SJCRH30 (cell line): Measurements from ENCODE around the gene SPATA31C1. TPM values are rescaled to one million over a fixed set of nuclear protein-coding genes. Genes with fewer than 3 reads are reported as not detected.
"Not testable (repeated sequence)": the region's sequence is repeated elsewhere in the genome, so short reads cannot be mapped to it uniquely, and the experiment has no call there.

Source experiments
- DNase-seq, 2 experiments: peaks; one replicate each; pipeline ENCODE4 v3.0.0-alpha.2; 2015 to 2020
- H3K27ac ChIP-seq: fragments of 250-450 bp; sonication (Bioruptor Pico); 2 replicates; pipeline ENCODE4 v1.5.1; 2020; ENCODE audit warnings: mild to moderate bottlenecking, moderate library complexity
- H3K27me3 ChIP-seq: fragments of 250-450 bp; sonication (Bioruptor Pico); 2 replicates; pipeline ENCODE4 v1.5.1; 2020; ENCODE audit warnings: mild to moderate bottlenecking, moderate library complexity
- H3K36me3 ChIP-seq: fragments of 250-450 bp; sonication (Bioruptor Pico); 2 replicates; pipeline ENCODE4 v1.5.1; 2020; ENCODE audit warnings: mild to moderate bottlenecking, moderate library complexity
- H3K4me1 ChIP-seq: fragments of 250-450 bp; sonication (Bioruptor Pico); 2 replicates; pipeline ENCODE4 v1.5.1; 2020; ENCODE audit warnings: mild to moderate bottlenecking, moderate library complexity
- H3K4me3 ChIP-seq: fragments of 250-450 bp; sonication (Bioruptor Pico); 2 replicates; pipeline ENCODE4 v1.5.1; 2020; ENCODE audit warnings: mild to moderate bottlenecking, moderate library complexity
- H3K9me3 ChIP-seq: fragments of 250-450 bp; sonication (Bioruptor Pico); replicated peaks from 2 replicates; pipeline ENCODE4 v1.5.1; 2020; ENCODE audit warnings: mild to moderate bottlenecking, moderate library complexity
- total RNA-seq: library from RNA; depleted of rRNA; stranded (reverse); fragments of >200 nt; shearing (Covaris generic); gene quantifications from 2 replicates; pipeline ENCODE4 v1.2.3, GENCODE V29; 2014

Gene SPATA31C1
- total RNA-seq, 1 experiment from 2014 or later, result 0.14 TPM

DNA sequence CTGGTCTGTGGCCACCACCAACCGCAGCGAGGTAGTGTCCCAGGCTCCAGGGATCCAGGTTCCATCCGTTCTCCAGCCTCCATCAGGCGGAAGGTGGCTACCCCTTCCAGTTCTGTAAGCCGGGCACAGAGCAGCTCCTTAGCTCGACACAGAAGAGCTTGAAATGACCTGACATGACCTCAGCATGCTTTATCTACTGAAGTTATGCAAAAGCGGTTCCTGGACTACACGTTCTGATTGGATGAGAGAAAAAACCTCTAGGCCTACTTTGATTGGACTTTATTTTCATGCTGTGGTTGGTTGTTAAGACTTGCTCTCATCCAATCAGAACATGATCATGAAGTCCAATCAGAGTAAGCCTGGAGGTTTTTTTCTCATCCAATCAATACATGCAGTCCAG, 21.3 kb downstream of the SPATA31C1 start:
- not testable (repeated sequence) for H3K36me3 ChIP-seq, H3K4me3 ChIP-seq, H3K4me1 ChIP-seq

DNA sequence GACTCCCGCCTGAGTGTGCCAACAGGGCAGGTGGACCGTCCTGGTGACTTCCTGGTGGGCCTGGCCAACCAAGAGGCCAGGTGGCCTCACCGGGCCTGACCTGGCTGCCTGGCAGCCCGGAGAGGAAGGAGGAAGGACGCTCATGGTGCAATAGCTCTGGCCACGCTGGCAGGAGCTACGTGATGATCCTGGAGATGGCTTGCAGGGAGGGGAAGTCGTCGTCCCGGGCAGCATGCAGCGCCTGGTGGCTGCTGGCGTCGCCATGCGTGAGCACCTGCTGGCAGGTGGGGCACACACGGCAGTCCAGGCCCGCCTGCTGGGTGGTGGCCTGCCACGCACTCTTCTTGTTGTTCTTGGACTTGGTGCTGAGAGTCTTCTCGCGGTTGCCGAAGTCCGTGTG, 26.3 kb downstream of the SPATA31C1 start:
- Histone ChIP-seq H3K27ac (no peak overlapping the region), H3K4me3 (no peak overlapping the region), H3K4me1 (no peaks in the 10 kb centered on the region), H3K36me3 (no peaks in the 10 kb centered on the region), H3K27me3 (no peaks in the 10 kb centered on the region), H3K9me3 (no peaks in the 10 kb centered on the region)
- DNase-seq, result no peak

More for the DNA sequence above, 21.3 kb downstream of the SPATA31C1 start:
- H3K9me3 ChIP-seq, H3K27ac ChIP-seq, H3K27me3 ChIP-seq, DNase-seq: not testable (repeated sequence)

DNA sequence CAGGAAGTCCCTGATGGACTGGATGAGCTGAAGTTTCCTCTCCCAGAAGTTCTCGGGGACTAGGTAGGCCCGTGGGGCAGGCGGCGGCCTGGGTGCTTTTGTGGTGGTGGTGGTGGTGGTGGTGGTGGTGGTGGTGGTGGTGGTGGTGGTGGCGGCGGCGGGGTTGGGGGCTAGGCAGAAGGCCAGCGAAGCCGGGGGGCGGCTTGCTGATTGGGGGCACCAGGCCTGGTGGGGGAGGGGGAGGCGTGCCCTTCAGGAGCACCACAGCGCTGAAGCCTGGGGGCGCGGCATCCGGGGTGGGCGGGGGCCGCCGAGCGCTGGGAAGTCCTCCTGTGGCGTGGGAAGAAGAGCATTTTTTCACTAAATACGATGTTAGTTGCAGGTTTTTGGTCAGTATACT, 26.9 kb downstream of the SPATA31C1 start:
- H3K27ac ChIP-seq, result no peak overlapping the region
- H3K4me3 ChIP-seq, result no peak overlapping the region
- no peak for DNase-seq
- H3K36me3 ChIP-seq, result no peaks in the 10 kb centered on the region
- H3K9me3 ChIP-seq, result no peaks in the 10 kb centered on the region
- no peaks in the 10 kb centered on the region for H3K4me1 ChIP-seq
- no peaks in the 10 kb centered on the region for H3K27me3 ChIP-seq

DNA sequence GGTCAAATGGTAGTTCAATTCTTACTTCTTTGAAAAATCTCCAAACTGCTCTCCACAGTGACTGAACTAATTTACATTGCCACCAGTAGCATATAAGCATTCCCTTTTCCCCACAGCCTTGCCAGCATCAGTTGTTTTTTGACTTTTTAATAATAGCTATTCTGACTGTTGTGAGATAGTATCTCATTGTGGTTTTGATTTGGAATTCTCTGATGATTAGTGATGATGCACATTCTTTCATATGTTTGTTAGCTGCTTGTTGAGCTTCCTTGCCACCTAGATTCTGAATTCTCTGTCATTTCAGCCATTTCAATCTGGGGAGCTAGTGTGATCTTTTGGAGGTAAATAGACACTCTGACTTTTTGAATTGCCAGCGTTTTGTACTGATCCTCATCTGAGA, 32.5 kb downstream of the SPATA31C1 start:
- Histone ChIP-seq H3K27me3 (no peaks in the 10 kb centered on the region), H3K4me3 (no peak overlapping the region), H3K27ac (no peak overlapping the region), H3K36me3 (no peaks in the 10 kb centered on the region), H3K4me1 (no peaks in the 10 kb centered on the region), H3K9me3 (peaks cover 6% of the 10 kb centered on the region; the same call in 1 of the 2 replicates)
- no peak for DNase-seq

DNA sequence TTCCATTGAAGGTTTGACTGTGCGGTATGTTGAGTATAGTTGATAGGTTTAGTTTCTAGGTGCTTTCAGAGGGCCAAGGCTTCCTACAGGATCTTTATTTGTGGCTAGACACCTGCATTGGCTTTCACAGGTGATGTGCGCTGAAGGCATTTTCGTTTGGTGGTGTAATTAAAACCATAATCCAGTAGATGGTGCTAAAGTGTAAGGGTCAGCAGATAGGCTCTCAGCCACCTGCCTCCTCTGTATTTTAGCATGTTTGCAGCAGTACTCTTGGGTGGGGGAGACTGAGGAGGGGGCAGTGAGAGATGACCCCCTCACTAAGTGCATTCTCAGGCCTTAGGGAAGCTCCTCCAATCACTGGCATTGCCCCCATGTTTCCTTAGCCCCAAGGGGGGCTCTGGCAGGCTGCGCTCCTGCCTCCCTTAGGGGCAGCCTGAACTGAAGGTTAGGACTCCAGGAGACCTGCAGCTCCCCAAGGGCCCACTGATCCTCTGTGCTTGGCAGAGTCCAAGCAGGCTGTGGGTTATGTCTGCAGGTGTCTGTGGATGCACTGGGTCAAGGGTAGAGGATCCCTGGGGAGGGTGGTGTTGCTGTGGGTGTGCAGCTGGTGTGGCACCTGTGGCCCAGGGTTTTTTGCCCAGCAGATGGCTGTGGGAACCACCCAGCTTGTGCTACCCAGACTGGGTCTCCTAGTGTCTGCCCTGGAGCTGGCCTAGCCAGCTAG, 33.2 kb downstream of the SPATA31C1 start:
- Histone ChIP-seq H3K9me3 (peaks cover 6% of the 10 kb centered on the region; the same call in 1 of the 2 replicates), H3K36me3 (no peaks in the 10 kb centered on the region), H3K4me3 (no peak overlapping the region), H3K27me3 (no peaks in the 10 kb centered on the region), H3K4me1 (no peaks in the 10 kb centered on the region), H3K27ac (no peak overlapping the region)
- DNase-seq, result peak in 1 of 2 experiments; percentile 60

DNA sequence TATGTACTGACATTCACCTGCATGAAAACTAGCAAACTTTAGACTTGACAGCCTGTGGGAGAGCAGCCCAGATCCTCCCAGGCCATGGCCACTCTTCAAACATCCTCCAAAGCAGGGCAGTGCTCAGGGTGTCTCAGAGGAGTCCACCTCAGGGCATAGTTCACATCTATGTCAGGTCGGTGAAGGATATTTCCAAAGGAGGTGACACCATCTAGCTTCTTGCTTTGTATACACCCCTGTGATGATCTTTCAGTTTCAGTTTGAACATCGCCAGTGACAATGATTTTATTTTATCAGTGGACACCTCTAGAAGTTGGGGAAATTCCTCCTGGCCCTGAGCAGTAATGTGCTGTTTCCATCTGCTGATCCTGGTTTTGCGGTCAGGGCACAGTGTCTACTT, 36.5 kb downstream of the SPATA31C1 start:
- H3K9me3 ChIP-seq, result peaks cover 6% of the 10 kb centered on the region; the same call in 1 of the 2 replicates
- DNase-seq, result no peak
- H3K4me3 ChIP-seq, result no peak overlapping the region
- H3K36me3 ChIP-seq, result no peaks in the 10 kb centered on the region
- no peak overlapping the region for H3K27ac ChIP-seq
- H3K4me1 ChIP-seq, result no peaks in the 10 kb centered on the region
- H3K27me3 ChIP-seq, result no peaks in the 10 kb centered on the region

DNA sequence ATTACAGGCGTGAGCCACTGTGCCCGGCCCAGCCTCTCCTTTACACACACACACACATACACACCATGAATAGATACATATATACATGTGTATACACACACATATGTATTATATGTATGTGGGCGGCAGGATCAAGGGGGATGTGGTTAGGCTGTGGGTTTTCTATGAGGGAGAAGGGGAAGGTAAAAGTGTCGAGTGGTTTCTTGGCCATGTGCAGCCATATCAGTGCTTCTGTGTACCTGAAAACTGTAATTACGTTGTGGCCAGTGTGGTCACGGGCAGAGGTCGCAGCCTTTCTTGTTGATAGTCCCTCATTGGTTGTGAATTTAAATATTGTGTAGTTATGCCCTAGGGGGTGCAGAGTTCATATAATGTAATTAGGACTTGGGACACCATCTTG, 40.1 kb downstream of the SPATA31C1 start:
- DNase-seq, result no peak
- no peaks in the 10 kb centered on the region for H3K36me3 ChIP-seq
- no peaks in the 10 kb centered on the region for H3K4me1 ChIP-seq
- H3K4me3 ChIP-seq, result no peak overlapping the region
- H3K27me3 ChIP-seq, result no peaks in the 10 kb centered on the region
- no peak overlapping the region for H3K27ac ChIP-seq
- H3K9me3 ChIP-seq, result peaks cover 6% of the 10 kb centered on the region; the same call in 1 of the 2 replicates

DNA sequence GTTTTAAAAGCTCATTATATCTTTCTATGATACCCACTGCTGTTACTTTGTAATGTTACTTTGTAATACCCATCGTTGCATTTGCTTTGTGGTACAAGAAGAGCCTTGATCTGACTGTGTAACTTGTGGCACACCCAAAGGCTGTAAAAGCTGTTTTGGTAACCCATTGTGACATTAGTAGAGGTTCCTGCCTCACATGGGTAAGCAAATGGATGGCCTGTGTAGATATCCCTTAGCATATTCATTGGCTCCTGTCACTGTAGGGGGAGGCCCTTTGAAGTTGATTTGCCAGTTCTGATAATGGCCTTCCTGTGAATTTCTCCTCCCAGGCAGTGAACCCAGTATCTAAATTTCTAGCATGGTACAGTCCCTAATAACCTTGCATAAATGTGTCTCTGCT, 40.8 kb downstream of the SPATA31C1 start:
- no peaks in the 10 kb centered on the region for H3K4me1 ChIP-seq
- H3K4me3 ChIP-seq, result no peak overlapping the region
- H3K36me3 ChIP-seq, result no peaks in the 10 kb centered on the region
- H3K27me3 ChIP-seq, result no peaks in the 10 kb centered on the region
- H3K27ac ChIP-seq, result no peak overlapping the region
- no peak for DNase-seq
- H3K9me3 ChIP-seq, result peaks cover 6% of the 10 kb centered on the region; the same call in 1 of the 2 replicates

DNA sequence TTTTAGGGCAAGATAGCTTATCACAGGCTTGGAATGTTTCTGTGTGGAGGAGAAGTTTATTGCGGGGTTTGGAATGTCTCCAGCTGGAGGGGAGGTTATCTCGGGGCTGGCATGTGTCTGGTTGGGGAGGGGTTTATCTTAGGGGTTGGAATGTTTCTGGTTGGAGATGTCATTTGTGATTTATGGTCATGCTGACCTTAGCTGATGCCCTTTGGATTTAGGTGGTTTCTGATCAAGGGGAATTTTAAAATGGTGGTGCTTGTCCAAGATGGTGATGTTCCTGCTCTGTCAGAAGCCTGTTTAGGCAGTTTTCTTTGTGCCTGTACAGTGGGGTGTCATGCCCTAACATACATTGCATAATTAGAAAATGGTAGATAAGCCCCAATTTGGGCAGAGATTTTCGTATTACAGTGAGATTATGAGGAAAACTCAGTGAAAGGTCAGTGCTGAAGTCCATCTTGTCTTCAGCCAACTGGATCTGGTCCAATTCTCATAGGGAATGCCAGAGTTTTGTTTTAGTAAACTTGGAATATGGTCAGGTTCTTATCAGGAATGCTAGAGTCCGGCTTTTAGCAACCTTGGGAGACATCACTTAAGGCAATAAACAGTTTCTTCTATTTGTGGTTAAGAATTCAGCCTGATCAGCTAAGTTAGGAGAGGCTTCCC, 42.3 kb downstream of the SPATA31C1 start:
- no peak overlapping the region for H3K4me3 ChIP-seq
- peaks cover 6% of the 10 kb centered on the region; the same call in 1 of the 2 replicates for H3K9me3 ChIP-seq
- DNase-seq, result no peak
- H3K27ac ChIP-seq, result no peak overlapping the region
- H3K4me1 ChIP-seq, result no peaks in the 10 kb centered on the region
- no peaks in the 10 kb centered on the region for H3K27me3 ChIP-seq
- no peaks in the 10 kb centered on the region for H3K36me3 ChIP-seq

DNA sequence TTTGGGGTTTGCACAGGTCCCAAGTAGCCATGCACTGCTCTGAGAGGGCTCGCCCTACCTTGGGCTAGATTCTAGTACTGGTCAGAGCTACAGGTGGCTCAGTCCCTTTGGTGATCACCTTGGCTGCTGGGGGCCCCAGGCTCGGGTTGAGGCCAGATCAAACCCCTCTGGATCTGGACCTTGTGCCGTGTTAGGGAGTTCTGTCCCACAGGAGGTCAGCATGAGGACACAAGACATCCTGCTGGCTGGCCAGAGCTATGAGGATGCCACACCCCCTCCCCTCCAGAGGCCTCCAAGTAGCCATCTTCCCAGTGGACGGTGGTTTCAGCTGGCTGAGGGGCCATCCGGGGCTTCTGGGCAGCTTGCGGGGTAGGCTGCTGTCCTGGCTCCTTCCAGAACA, 46.0 kb downstream of the SPATA31C1 start:
- Histone ChIP-seq H3K4me1 (no peaks in the 10 kb centered on the region), H3K4me3 (no peak overlapping the region), H3K27ac (no peak overlapping the region), H3K9me3 (peaks cover 6% of the 10 kb centered on the region; the same call in 1 of the 2 replicates), H3K36me3 (no peaks in the 10 kb centered on the region), H3K27me3 (no peaks in the 10 kb centered on the region)
- no peak for DNase-seq

DNA sequence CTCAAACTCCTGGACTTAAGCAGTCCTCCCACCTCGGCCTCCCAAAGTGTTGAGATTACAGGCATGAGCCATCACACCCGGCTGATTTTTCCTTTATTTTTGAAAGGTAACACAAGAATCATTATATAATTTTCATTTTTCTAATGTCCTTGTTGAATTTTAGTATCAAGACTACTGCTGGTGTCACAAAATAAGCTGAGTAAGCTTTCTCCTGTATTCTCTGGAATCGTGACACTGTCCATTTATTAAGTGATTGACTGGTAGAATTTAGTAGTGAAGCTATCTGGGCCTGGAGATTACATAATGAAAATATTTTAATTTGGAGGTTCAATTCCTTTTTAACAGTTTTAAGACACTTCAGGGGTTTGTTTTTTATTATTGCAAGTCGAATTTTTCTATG, 47.1 kb downstream of the SPATA31C1 start:
- H3K9me3 ChIP-seq, result peaks cover 2% of the 10 kb centered on the region; the same call in 1 of the 2 replicates
- no peaks in the 10 kb centered on the region for H3K27me3 ChIP-seq
- no peaks in the 10 kb centered on the region for H3K4me1 ChIP-seq
- DNase-seq, result no peak
- no peak overlapping the region for H3K27ac ChIP-seq
- no peak overlapping the region for H3K4me3 ChIP-seq
- no peaks in the 10 kb centered on the region for H3K36me3 ChIP-seq

DNA sequence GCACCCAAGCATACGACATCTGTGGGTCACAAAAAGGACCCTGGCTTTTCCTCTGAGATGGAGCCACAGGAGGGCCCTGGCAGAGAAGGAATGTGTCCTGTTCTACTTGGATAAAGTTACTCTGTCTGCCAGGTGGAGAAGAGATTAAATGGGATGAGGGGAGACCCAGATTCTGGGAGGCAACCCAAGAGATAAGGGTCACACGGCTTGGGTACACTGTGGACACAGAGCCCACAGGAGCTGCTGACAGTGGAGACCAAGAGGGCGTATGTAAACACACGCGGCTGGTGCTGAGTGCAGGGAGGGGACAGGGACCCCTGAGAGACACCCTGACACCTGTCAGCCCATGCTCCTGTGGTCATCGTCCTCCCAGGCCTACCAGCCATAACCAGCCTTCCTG, 50.4 kb downstream of the SPATA31C1 start:
- no peaks in the 10 kb centered on the region for H3K4me1 ChIP-seq
- DNase-seq, result no peak
- H3K4me3 ChIP-seq, result no peak overlapping the region

DNA sequence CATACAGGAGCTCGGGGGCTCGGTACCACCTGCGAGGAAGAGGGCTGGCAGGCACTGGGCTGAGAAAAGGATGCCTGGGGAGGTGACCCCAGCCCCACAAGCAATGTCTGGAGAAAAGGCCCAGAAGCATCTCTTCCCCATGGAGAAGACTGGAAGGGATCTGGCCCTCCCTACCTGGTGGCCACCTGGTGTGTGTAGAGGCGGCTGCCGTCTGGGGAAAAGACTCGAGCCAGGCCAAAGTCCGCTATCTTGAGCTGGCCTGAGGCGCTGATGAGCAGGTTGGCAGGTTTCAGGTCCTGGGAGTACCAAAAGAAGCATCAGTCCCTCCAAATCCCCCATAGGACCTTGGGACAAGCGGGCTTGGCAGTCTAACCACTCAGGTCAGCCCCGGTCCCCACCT, 52.8 kb downstream of the SPATA31C1 start:
- Histone ChIP-seq H3K27ac (no peak overlapping the region), H3K9me3 (no peaks in the 10 kb centered on the region), H3K4me1 (no peaks in the 10 kb centered on the region), H3K36me3 (no peaks in the 10 kb centered on the region), H3K27me3 (no peaks in the 10 kb centered on the region), H3K4me3 (no peak overlapping the region)
- no peak for DNase-seq

More for the DNA sequence above, 50.4 kb downstream of the SPATA31C1 start:
- Histone ChIP-seq H3K9me3 (no peaks in the 10 kb centered on the region), H3K27me3 (no peaks in the 10 kb centered on the region), H3K27ac (no peak overlapping the region), H3K36me3 (no peaks in the 10 kb centered on the region)

DNA sequence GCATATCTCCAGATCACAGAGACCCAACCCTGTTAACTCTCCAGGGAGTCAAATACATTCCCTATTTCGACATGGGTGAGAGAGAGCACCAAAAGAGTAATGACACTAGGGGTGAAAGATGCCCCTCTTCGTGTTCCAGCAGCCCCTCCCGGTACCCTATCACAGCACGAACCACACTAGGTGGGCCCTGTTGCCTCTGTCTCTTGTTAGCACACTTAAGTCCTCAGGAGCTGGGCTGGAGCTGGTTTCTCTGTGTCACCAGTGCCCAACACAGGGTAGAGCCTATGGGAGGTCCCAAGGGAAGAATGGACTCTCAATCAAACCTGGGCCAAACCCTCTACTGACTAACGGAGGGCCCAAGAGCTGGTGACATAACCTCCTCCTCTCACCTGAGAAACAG, 55.4 kb downstream of the SPATA31C1 start:
- H3K36me3 ChIP-seq, result no peaks in the 10 kb centered on the region
- no peaks in the 10 kb centered on the region for H3K27me3 ChIP-seq
- no peak overlapping the region for H3K27ac ChIP-seq
- no peaks in the 10 kb centered on the region for H3K4me1 ChIP-seq
- no peak for DNase-seq
- H3K9me3 ChIP-seq, result no peaks in the 10 kb centered on the region
- no peak overlapping the region for H3K4me3 ChIP-seq
